Activated T-helper 2 cell treated with anti-CD3 and anti-CD28 coated beads, Interferon-gamma antibody, Interleukin-2, Interleukin-4, amounts not matched to agents 10 μg/mL and 5 μg/mL and 100 μg/mL, durations not matched to agents 14 hours and 24 hours and 36 hours (primary cell): ENCODE measurements around the gene PRAMEF18. TPM values are rescaled to one million over a fixed set of nuclear protein-coding genes. Genes with fewer than 3 reads are reported as not detected.
A peak's percentile ranks its signal among the peaks of the same experiment; 100 is the strongest.
"Not testable (repeated sequence)": the region's sequence is repeated elsewhere in the genome, so short reads cannot be mapped to it uniquely, and the experiment has no call there.

Experiments
- DNase-seq: peaks from one replicate; pipeline ENCODE4 v3.0.0; 2021; ENCODE audit warnings: low spot score
- H3K27ac Mint-ChIP-seq: one replicate; pipeline ENCODE4 v1.8.0; 2021; ENCODE audit warnings: mixed read lengths
- H3K27me3 Mint-ChIP-seq: one replicate; pipeline ENCODE4 v1.8.0; 2021; ENCODE audit warnings: low read depth, mixed read lengths
- H3K36me3 Mint-ChIP-seq: one replicate; pipeline ENCODE4 v1.8.0; 2021; ENCODE audit warnings: low read depth, mixed read lengths
- H3K4me1 Mint-ChIP-seq: one replicate; pipeline ENCODE4 v1.8.0; 2021; ENCODE audit warnings: low read depth, mixed read lengths
- H3K4me3 Mint-ChIP-seq: one replicate; pipeline ENCODE4 v1.8.0; 2021; ENCODE audit warnings: low read depth, mild to moderate bottlenecking, moderate library complexity, mixed read lengths
- H3K9me3 Mint-ChIP-seq: one replicate; pipeline ENCODE4 v1.8.0; 2021; ENCODE audit warnings: mixed read lengths
- intact Hi-C: fragments of 100-400 bp; cut with micrococcal nuclease; formaldehyde crosslinking; loops from one replicate; pipeline ENCODE4 v1.15.1; 2023
- total RNA-seq: library from RNA; stranded (reverse); gene quantifications from 2 replicates; pipeline ENCODE4 v1.2.3, GENCODE V29; 2022

PRAMEF18 gene
- total RNA-seq, 1 donor from 2014 or later = not detected

DNA sequence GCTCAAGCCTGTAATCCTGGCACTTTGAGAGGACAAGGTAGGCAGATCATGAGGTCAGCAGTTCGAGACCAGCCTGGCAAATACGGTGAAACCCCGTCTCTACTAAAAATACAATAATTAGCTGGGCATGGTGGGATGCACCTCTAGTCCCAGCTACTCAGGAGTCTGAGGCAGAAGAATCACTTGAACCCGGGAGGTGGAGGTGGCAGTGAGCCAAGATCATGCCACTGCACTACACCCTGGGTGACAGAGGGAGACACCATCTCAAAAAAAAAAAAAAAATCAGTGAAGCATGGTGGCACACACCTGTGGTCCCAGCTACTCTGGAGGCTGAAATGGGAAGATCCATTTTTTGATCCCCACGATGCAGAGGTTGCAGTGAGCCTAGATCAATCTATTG is 4.1 kb upstream of the PRAMEF18 start:
- H3K27ac Mint-ChIP-seq, H3K36me3 Mint-ChIP-seq, H3K27me3 Mint-ChIP-seq, H3K4me1 Mint-ChIP-seq, H3K4me3 Mint-ChIP-seq, H3K9me3 Mint-ChIP-seq, intact Hi-C loops: not testable (repeated sequence)
- peak; percentile 6 for DNase-seq

DNA sequence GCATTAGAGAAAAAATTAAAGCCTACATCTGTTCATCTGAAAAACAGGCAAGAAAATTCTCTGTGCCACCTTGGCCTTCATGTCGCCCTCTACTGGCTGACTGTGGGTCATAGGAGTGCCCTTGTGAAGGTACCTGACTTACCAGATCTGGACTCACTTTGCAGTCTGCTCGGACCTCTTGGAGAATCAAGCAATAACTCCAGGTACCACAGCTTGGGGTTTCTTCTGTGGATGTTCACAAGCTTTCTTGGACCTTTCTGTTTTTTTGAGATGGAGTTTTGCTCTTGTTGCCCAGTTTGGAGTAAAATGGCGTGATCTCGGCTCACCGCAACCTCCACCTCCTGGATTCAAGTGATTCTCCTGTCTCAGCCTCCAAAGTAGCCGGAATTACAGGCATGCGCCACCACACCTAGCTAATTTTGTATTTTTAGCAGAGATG is 2.4 kb upstream of the PRAMEF18 start:
- Mint-ChIP-seq H3K27ac (no peak overlapping the region), H3K36me3 (no peaks in the 10 kb centered on the region), H3K9me3 (no peaks in the 10 kb centered on the region), H3K27me3 (no peaks in the 10 kb centered on the region), H3K4me1 (no peaks in the 10 kb centered on the region), H3K4me3 (no peak overlapping the region)
- intact Hi-C loops = no loop called here
- peak; percentile 12 for DNase-seq

GRCh38 chr1:13227271-13228055 is 1.5 kb upstream of the PRAMEF18 start:
- H3K27me3 Mint-ChIP-seq, H3K4me3 Mint-ChIP-seq, H3K4me1 Mint-ChIP-seq, H3K36me3 Mint-ChIP-seq, H3K9me3 Mint-ChIP-seq, intact Hi-C loops, H3K27ac Mint-ChIP-seq: not testable (repeated sequence)
- DNase-seq = peak; percentile 4

GRCh38 chr1:13224480-13225060 is 1.4 kb downstream of the PRAMEF18 start:
- H3K36me3 Mint-ChIP-seq = no peaks in the 10 kb centered on the region
- intact Hi-C loops = no loop called here
- no peaks in the 10 kb centered on the region for H3K27me3 Mint-ChIP-seq
- no peak overlapping the region for H3K27ac Mint-ChIP-seq
- H3K4me3 Mint-ChIP-seq = no peak overlapping the region
- H3K9me3 Mint-ChIP-seq = no peaks in the 10 kb centered on the region
- peak; percentile 6 for DNase-seq
- H3K4me1 Mint-ChIP-seq = no peaks in the 10 kb centered on the region

DNA sequence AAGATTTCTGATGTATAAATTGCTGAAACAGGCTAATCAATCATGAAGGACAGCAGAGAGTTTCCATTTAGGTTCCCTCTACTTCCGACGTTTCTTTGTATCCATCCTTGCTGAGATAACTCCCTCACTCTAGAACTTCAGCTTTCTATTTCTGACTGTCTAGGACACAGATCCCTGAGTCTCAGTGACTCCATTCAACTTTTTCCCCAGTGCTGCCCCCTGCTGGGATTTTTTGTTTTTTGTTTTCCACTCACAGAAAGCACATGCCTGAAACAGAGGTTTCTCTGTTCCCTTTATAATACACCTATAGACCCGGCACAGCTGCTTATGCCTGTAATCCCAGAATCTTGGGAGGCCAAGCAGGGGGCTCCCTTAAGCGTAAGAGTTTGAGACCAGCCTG is 3.2 kb downstream of the PRAMEF18 start:
- H3K27me3 Mint-ChIP-seq, intact Hi-C loops, H3K4me3 Mint-ChIP-seq, H3K36me3 Mint-ChIP-seq, H3K9me3 Mint-ChIP-seq, H3K4me1 Mint-ChIP-seq, DNase-seq, H3K27ac Mint-ChIP-seq: not testable (repeated sequence)

DNA sequence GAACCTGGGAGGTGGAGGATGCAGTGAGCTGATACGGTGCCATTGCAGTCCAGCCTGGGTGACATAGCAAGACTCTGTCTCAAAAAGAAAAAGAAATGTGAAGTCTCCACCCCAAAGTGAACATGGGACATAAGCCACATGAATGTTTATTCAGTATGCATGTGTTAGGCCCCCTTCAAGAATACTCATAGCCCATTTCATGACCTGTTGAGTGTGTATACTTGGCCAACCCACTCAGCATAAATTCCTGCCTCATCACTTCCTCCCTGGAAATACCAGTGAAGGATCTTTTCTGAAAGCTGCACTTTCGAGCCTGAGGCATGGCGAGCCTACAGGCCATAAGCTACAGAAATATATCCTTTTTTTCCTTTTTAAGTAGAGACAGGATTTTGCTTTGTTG is 6.8 kb downstream of the PRAMEF18 start:
- intact Hi-C loops, H3K36me3 Mint-ChIP-seq, H3K27me3 Mint-ChIP-seq: not testable (repeated sequence)

GRCh38 chr1:13216619-13217018 is 9.3 kb downstream of the PRAMEF18 start:
- intact Hi-C loops, H3K27me3 Mint-ChIP-seq: not testable (repeated sequence)

More for the DNA sequence above, 6.8 kb downstream of the PRAMEF18 start:
- not testable (repeated sequence) for H3K4me1 Mint-ChIP-seq, H3K9me3 Mint-ChIP-seq, DNase-seq, H3K4me3 Mint-ChIP-seq, H3K27ac Mint-ChIP-seq

GRCh38 chr1:13208712-13209111 is 17.2 kb downstream of the PRAMEF18 start:
- intact Hi-C loops, H3K9me3 Mint-ChIP-seq, H3K4me3 Mint-ChIP-seq, H3K4me1 Mint-ChIP-seq, H3K27me3 Mint-ChIP-seq, H3K36me3 Mint-ChIP-seq, DNase-seq, H3K27ac Mint-ChIP-seq: not testable (repeated sequence)

More at GRCh38 chr1:13216619-13217018, 9.3 kb downstream of the PRAMEF18 start:
- not testable (repeated sequence) for H3K4me3 Mint-ChIP-seq, H3K9me3 Mint-ChIP-seq, H3K4me1 Mint-ChIP-seq, H3K27ac Mint-ChIP-seq, H3K36me3 Mint-ChIP-seq, DNase-seq

GRCh38 chr1:13201309-13201708 is 24.6 kb downstream of the PRAMEF18 start, which contains the start of gene PRAMEF13:
Gene PRAMEF13 (minus strand): TSS chr1:13201409. CDS start chr1:13199589, 1,820 bp downstream.
- H3K9me3 Mint-ChIP-seq, H3K27ac Mint-ChIP-seq, intact Hi-C loops: not testable (repeated sequence)

More at GRCh38 chr1:13201309-13201708, 24.6 kb downstream of the PRAMEF18 start, which contains the start of gene PRAMEF13:
- H3K36me3 Mint-ChIP-seq, H3K4me1 Mint-ChIP-seq, H3K27me3 Mint-ChIP-seq, DNase-seq, H3K4me3 Mint-ChIP-seq: not testable (repeated sequence)

Other genes starting within 250 kb of the PRAMEF18 start
- not detected in 2 replicates for gene PRAMEF27, start 169.6 kb downstream of the PRAMEF18 start, total RNA-seq
- not detected in 2 replicates for gene HNRNPCL3, start 165.4 kb downstream of the PRAMEF18 start, total RNA-seq
- not detected in 2 replicates for gene PRAMEF25, start 155.4 kb downstream of the PRAMEF18 start, total RNA-seq
- gene HNRNPCL2, start 109.3 kb downstream of the PRAMEF18 start, total RNA-seq = not detected in 2 replicates
- gene PRAMEF26, start 70.1 kb downstream of the PRAMEF18 start, total RNA-seq = not detected in 2 replicates
- not detected in 2 replicates for gene HNRNPCL4, start 60.5 kb downstream of the PRAMEF18 start, total RNA-seq
- gene PRAMEF9, start 54.3 kb downstream of the PRAMEF18 start, total RNA-seq = not detected in 2 replicates
- not detected in 2 replicates for gene PRAMEF13, start 24.7 kb downstream of the PRAMEF18 start, total RNA-seq
- gene PRAMEF5, start 28.0 kb upstream of the PRAMEF18 start, total RNA-seq = not detected in 2 replicates
- gene PRAMEF8, start 59.0 kb upstream of the PRAMEF18 start, total RNA-seq = not detected in 2 replicates
- not detected in 2 replicates for gene PRAMEF33, start 77.4 kb upstream of the PRAMEF18 start, total RNA-seq
- gene PRAMEF15, start 89.4 kb upstream of the PRAMEF18 start, total RNA-seq = not detected in 2 replicates
- not detected in 2 replicates for gene PRAMEF14, start 121.0 kb upstream of the PRAMEF18 start, total RNA-seq
- not detected in 2 replicates for gene PRAMEF19, start 145.8 kb upstream of the PRAMEF18 start, total RNA-seq
- not detected in 2 replicates for gene PRAMEF17, start 163.5 kb upstream of the PRAMEF18 start, total RNA-seq
- not detected in 2 replicates for gene PRAMEF20, start 184.3 kb upstream of the PRAMEF18 start, total RNA-seq